GM12801 (cell line): ENCODE measurements around the gene SNX8.

Source experiments
- TF ChIP-seq, protein P1 (sequence below): IDR thresholded peaks from one replicate; pipeline ENCODE4 v1.5.1; 2011; ENCODE audit warnings: control low read depth; ENCODE audit not compliant: insufficient read length; ENCODE audit errors: extremely low read depth

SNX8 gene

DNA sequence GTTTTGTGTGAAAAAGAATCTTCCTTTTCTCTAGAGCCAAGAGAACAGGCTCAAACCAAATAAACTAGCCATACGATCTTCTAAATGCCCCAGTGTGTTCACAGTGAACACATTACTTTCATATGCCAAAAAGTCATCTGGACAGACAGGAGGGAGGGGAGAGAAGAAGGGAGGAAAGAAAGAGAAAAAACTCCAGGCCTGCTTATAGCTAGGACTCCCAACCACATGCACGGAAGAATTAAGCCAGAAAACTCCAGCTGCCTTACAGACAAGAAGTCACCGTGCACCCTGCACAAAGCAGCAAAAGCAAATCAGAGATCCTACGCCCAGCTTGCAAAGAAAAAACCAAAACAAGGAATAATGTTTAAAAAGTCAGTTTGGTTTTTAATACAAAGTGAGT lies 34.3 kb downstream of the SNX8 start:
- TF ChIP-seq, protein P1, sequence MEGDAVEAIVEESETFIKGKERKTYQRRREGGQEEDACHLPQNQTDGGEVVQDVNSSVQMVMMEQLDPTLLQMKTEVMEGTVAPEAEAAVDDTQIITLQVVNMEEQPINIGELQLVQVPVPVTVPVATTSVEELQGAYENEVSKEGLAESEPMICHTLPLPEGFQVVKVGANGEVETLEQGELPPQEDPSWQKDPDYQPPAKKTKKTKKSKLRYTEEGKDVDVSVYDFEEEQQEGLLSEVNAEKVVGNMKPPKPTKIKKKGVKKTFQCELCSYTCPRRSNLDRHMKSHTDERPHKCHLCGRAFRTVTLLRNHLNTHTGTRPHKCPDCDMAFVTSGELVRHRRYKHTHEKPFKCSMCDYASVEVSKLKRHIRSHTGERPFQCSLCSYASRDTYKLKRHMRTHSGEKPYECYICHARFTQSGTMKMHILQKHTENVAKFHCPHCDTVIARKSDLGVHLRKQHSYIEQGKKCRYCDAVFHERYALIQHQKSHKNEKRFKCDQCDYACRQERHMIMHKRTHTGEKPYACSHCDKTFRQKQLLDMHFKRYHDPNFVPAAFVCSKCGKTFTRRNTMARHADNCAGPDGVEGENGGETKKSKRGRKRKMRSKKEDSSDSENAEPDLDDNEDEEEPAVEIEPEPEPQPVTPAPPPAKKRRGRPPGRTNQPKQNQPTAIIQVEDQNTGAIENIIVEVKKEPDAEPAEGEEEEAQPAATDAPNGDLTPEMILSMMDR, result no peak

DNA sequence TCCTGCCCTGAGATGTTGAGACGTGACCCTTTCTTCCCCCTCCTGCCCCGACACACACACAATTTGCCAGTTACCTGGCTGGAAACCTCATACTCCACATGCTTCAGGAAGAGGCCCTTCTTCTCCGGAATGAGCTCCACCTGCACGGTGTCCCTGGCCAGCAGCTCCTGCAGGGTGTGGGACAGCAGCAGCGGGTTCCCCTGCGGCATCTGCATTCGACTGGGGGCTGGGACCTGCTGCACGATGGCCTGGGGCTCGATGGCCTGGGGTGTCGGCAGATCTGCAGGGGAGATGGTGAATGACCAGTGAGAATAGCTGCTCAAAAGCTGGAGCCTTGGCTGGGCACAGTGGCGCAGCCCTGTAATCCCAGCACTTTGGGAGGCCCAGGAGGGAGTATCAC lies 36.2 kb downstream of the SNX8 start:
- TF ChIP-seq, protein P1, result no peak

DNA sequence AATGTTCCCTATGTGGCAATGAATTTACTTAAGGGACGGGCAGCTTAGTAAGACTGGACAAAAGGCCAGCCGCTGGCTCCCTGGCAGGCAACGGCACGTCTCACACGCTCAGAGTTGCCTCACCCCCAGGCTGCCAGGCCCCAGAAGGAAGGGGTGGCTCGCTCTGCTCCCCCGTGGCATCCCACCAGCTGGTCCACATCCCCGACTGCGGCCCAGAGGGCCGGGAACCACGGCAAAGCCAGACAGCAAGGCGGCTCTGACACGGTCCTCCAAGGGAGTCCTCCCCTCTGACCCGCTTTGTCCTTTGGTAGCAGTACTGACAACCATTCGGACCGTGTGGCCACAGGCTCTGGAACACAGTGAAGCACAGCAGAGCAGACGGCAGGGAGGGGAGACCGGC lies 38.1 kb downstream of the SNX8 start:
- TF ChIP-seq, protein P1, result no peak

DNA sequence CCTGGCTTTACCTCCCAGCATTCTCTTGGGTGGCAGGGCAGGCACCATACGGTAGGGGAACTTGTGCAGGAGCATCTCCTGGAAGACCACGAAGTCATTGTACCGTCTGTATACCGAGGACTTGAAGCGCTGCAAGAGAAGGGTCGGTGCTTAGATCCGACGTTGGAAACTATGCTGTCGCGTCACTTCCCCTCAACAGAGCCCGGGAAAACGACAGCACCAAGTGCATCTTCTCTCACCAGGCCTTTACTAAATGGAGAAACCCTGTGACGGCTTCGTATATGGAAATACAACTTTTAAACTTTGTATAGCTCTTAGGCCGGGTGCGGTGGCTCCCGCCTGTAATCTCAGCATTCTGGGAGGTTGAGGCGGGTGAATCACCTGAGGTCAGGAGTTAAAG lies 39.1 kb downstream of the SNX8 start:
- TF ChIP-seq, protein P1, result no peak

DNA sequence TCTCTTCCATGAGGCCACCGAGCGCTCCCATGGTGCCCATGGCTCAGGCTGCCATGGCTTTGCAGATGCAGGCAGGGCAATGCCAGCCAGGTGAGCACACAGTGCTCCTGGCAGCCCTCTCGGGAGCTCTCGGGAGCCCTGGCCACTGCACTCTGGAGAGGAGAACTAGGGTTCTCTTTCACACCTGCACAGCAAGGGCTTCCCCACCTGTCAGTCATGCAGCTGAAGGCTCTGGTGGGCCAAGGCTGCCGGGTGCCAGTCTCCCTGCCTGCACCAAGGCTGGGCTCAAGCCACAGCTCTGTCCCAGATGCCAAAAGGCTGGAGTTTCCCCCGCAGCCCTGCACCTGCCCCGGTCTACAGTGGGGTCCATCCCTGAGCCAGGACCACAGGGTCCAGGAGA lies 39.6 kb downstream of the SNX8 start:
- TF ChIP-seq, protein P1, result no peak

DNA sequence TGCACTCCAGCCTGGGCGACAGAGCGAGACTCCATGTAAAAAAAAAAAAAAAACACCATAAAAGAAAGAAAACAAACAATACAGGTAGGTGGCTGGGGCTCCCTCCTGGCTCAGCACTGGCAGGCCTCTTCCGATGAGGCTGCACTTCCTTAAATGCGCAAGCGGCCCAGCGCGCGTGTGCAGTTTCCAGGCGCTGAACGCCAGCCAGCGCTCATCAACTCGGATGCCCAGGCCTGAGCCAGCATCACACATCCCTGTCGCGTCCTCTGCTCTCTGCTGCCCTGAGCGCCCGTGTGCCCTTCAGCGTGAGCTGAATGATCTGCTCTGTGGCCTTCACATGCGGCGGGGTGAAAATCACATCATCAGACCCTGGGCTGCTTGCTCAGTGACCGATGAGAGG lies 40.4 kb downstream of the SNX8 start:
- TF ChIP-seq, protein P1, result no peak

DNA sequence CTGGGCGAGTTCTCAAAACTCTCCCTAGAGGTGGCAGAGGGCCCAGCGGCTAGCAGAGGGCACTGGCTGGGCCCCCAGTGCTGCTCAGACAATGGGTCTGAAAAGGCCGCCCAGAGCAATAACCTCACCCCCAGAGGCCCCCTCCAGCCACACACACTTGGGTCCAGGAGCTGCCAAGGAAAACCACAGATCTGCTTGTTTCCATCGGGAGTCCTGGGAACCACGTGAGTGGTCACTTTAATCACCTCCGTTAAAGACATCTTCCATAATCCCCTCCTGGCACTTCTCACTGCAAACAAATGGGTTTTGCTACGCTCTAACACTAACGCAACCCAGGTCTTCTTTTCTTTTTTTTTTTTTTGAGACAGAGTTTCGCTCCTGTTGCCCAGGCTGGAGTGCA lies 42.2 kb downstream of the SNX8 start:
- TF ChIP-seq, protein P1, result no peak
